Stomach (tissue), 9 donors: Measurements from ENCODE around the gene ARAP3. TPM values are rescaled to one million over a fixed set of nuclear protein-coding genes. Genes with fewer than 3 reads are reported as not detected.

Source experiments
- DNase-seq, 2 donors: peaks; one replicate each; pipeline versions ENCODE4 v3.0.0 to v3.0.0-alpha.2; 2013 to 2019
- H3K27ac ChIP-seq, 5 donors: fragments of 200-600 bp in 4 of 5; sonication (generic) in 4 of 5; one replicate each; pipeline ENCODE4 v1.5.1; 2013 to 2019; ENCODE audit warnings: mild to moderate bottlenecking in 1 of 5, moderate library complexity in 1 of 5
- H3K27me3 ChIP-seq, 3 donors: fragments of 200-600 bp; sonication (generic); one replicate each; pipeline ENCODE4 v1.5.1; 2017 to 2019; ENCODE audit warnings: mixed run types in 1 of 3
- H3K36me3 ChIP-seq, 4 donors: fragments of 200-600 bp; sonication (generic); 1 replicate in 3 of 4; 2 replicates in 1 of 4; pipeline ENCODE4 v1.5.1; 2016 to 2019
- H3K4me1 ChIP-seq, 4 donors: fragments of 200-600 bp; sonication (generic); one replicate each; pipeline ENCODE4 v1.5.1; 2016 to 2019
- H3K4me3 ChIP-seq, 4 donors: fragments of 200-600 bp; sonication (generic) in 3 of 4; one replicate each; pipeline ENCODE4 v1.5.1; 2016 to 2019; ENCODE audit warnings: mild to moderate bottlenecking in 1 of 4
- H3K9me3 ChIP-seq, 4 donors: fragments of 200-600 bp; sonication (generic); one replicate each; pipeline ENCODE4 v1.5.1; 2016 to 2019
- EP300 ChIP-seq: sonication (generic); formaldehyde crosslinking; IDR thresholded peaks from one replicate; pipeline ENCODE4 v1.6.1; 2017; ENCODE audit warnings: antibody characterized with exemption
- POLR2A ChIP-seq, 4 donors: fragments of 450-650 bp; IDR thresholded peaks; one replicate each; pipeline ENCODE4 v1.6.1; 2016; ENCODE audit warnings: antibody characterized with exemption in 4 of 4, control low read depth in 2 of 4, mild to moderate bottlenecking in 1 of 4, moderate library complexity in 1 of 4
- POLR2AphosphoS5 ChIP-seq, 3 donors: sonication (generic); formaldehyde crosslinking; IDR thresholded peaks; one replicate each; pipeline ENCODE4 v1.6.1; 2016; ENCODE audit warnings: antibody characterized with exemption in 3 of 3
- WGBS, 5 donors: extraction: QIAGEN DNeasy Blood & Tissue Kit in 3 of 5; methylation state at CpG; one replicate each; pipeline versions ENCODE4 v1.1.5 to v1.1.7; 2013 to 2018; 5-methylcytosine and 5-hydroxymethylcytosine counted together
- intact Hi-C: fragments of 100-400 bp; cut with DNase I; formaldehyde crosslinking; loops from one replicate; pipeline ENCODE4 v1.15.1; 2023; ENCODE audit warnings: low total_unique reads
- polyA plus RNA-seq, 3 donors: library from polyadenylated mRNA; stranded (reverse); fragments of 200-250 nt; gene quantifications; one replicate each; pipeline ENCODE4 v1.2.3, GENCODE V29; 2013
- total RNA-seq, 5 donors: library from RNA; depleted of rRNA; stranded (reverse); fragments of >200 nt; gene quantifications; one replicate each; pipeline versions ENCODE4 v1.1.0 to v1.2.3, GENCODE V29; 2014 to 2016
- TF ChIP-seq, protein P1 (sequence below), 7 experiments: fragments of 450-650 bp in 4 of 7; fragments of 200-600 bp in 3 of 7; sonication (generic) in 3 of 7; IDR thresholded peaks; one replicate each; pipeline ENCODE4 v1.5.1; 2016 to 2019; ENCODE audit warnings: antibody characterized with exemption in 7 of 7, control low read depth in 2 of 7, mild to moderate bottlenecking in 1 of 7
- donor health status: healthy with polysubstance abuse.
- donor health status: Bipolar disorder and iron deficiency.
- donor health status: healthy.

ARAP3 gene
- total and polyA plus RNA-seq, 8 donors: 2.3 to 11.9 (median 5.6) TPM

DNA sequence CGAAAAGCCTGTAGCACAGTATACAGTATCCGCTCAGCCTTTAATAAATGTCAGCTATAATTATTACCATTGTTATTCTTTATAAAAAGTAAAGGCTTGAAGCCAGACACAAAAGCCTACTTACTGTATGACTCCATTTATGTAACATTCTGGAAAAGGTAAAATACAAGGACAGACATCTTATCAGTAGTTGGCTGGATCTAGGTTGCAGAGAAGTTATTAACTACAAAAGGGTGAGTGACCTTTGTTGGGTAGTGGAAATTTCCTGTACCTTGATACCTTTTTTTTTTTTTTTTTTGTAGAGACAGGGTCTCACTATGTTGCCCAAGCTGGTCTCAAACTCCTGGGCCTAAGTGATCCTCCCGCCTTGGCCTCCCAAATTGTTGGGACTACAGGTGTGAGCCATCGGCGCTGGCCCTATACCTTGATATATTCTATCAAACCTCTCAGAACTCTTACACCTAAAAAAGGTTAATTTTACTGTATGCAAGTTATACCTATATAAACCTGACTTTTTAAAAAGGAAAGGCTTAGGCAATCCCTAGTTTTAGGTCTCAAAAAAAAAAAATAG is 51.4 kb downstream of the ARAP3 start:
- no peak for DNase-seq
- no peaks in the 10 kb centered on the region for H3K27me3 ChIP-seq
- intact Hi-C loops: no loop called here
- H3K27ac ChIP-seq: no peak overlapping the region
- no peak overlapping the region for H3K4me3 ChIP-seq
- TF ChIP-seq, protein P1, sequence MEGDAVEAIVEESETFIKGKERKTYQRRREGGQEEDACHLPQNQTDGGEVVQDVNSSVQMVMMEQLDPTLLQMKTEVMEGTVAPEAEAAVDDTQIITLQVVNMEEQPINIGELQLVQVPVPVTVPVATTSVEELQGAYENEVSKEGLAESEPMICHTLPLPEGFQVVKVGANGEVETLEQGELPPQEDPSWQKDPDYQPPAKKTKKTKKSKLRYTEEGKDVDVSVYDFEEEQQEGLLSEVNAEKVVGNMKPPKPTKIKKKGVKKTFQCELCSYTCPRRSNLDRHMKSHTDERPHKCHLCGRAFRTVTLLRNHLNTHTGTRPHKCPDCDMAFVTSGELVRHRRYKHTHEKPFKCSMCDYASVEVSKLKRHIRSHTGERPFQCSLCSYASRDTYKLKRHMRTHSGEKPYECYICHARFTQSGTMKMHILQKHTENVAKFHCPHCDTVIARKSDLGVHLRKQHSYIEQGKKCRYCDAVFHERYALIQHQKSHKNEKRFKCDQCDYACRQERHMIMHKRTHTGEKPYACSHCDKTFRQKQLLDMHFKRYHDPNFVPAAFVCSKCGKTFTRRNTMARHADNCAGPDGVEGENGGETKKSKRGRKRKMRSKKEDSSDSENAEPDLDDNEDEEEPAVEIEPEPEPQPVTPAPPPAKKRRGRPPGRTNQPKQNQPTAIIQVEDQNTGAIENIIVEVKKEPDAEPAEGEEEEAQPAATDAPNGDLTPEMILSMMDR (IDR thresholded peaks at IDR 0.05): no peak
- TF ChIP-seq EP300 (no peak), POLR2A (IDR thresholded peaks at IDR 0.05) (no peak), POLR2AphosphoS5 (IDR thresholded peaks at IDR 0.05) (no peak)
- H3K4me1 ChIP-seq: peaks cover 12 to 36% (median 23%) of the 10 kb centered on the region in 4 donors
- WGBS, 5 donors: 96 to 97% (median 96%) methylated on average over 5 of the region's 5 CpGs
- H3K36me3 ChIP-seq: peaks cover 34 to 63% (median 56%) of the 10 kb centered on the region in 4 donors
- no peaks in the 10 kb centered on the region for H3K9me3 ChIP-seq

DNA sequence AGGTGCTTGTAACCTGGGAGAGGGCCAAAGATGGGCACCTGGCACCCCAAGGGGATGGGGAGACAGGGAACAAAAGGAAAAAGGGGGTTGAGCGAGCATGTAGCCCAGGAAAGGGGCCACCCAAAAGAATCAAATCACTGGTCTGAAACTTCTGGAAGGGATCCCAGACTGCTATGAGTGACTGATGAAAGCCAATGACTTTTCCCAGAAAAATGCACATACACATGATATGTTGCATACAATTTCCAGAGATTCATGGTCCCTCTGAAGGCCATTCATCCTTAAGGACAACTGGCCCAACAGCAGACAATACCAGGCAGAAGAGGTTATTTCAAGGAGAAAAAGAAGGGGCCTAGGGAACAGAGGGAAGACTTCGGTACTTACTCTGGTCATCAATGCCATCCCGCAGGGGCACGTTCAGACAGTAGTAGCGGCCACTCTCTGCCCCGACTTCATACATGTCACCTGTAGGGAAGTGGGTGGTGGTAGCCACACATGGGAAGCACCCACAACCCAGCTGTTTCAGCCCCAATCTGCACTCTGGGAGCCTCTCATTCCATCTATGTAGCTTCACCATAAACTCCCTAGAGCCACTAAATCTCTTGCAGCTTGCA is 53.7 kb downstream of the ARAP3 start:
- Histone ChIP-seq H3K27ac (no peak overlapping the region), H3K4me3 (no peak overlapping the region), H3K36me3 (peaks cover 56 to 86% (median 80%) of the 10 kb centered on the region in 4 donors), H3K27me3 (no peaks in the 10 kb centered on the region), H3K9me3 (no peaks in the 10 kb centered on the region), H3K4me1 (peaks cover 0 to 17% (median 6%) of the 10 kb centered on the region in 4 donors)
- DNase-seq: no peak
- TF ChIP-seq, protein P1 (IDR thresholded peaks at IDR 0.05): no peak
- no peak for TF ChIP-seq EP300
- no peak for TF ChIP-seq POLR2A (IDR thresholded peaks at IDR 0.05)
- TF ChIP-seq POLR2AphosphoS5 (IDR thresholded peaks at IDR 0.05): no peak
- 97 to 99% (median 97%) methylated on average over 4 to 6 of the region's 6 CpGs for WGBS, 5 donors
- intact Hi-C loops: no loop called here

- Histone ChIP-seq H3K36me3 (peaks cover 66 to 88% (median 87%) of the 10 kb centered on the region in 4 donors), H3K4me1 (peaks cover 3 to 7% (median 7%) of the 10 kb centered on the region in 4 donors), H3K27me3 (no peaks in the 10 kb centered on the region), H3K4me3 (no peak overlapping the region), H3K27ac (peak overlapping the region in 1 of 5 donors; percentile 1), H3K9me3 (no peaks in the 10 kb centered on the region)
- no peak for DNase-seq
- no peak for TF ChIP-seq EP300
- no peak for TF ChIP-seq POLR2A (IDR thresholded peaks at IDR 0.05)
- TF ChIP-seq POLR2AphosphoS5 (IDR thresholded peaks at IDR 0.05): no peak
- TF ChIP-seq, protein P1 (IDR thresholded peaks at IDR 0.05): no peak
- intact Hi-C loops: loop anchor here (5.0 kb wide), 1 partner anchor 36 kb away; no protein-coding TSS in a partner anchor
- WGBS, 5 donors: 78 to 95% (median 91%) methylated on average over 5 of the region's 5 CpGs
Observed at GRCh38 chr5:141623611-141624010, 58.4 kb downstream of the ARAP3 start.

DNA sequence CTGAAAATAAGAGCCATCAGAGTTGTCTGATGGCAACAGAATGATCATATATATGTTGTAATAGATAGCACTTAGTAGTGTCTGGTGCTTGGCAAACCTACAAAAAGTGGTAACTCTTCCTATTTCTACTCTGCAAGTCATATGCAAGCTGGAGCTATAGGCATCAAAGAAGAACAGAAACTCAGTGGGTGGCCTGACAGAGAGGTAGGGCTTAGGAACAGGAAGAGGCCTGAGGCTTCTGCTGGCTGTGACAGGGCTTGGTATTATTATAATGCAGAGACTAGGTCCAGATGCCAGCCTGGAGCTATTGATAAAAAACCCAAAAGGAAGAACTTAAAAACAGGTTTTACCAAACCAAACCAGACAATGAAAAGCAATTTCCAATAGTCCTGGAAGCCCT is 58.8 kb downstream of the ARAP3 start:
- H3K9me3 ChIP-seq: no peaks in the 10 kb centered on the region
- H3K4me1 ChIP-seq: peaks cover 3 to 8% (median 7%) of the 10 kb centered on the region in 4 donors
- H3K27ac ChIP-seq: peak overlapping the region in 1 of 5 donors; percentile 16
- no peak for TF ChIP-seq POLR2A (IDR thresholded peaks at IDR 0.05)
- TF ChIP-seq EP300: no peak
- TF ChIP-seq POLR2AphosphoS5 (IDR thresholded peaks at IDR 0.05): no peak
- TF ChIP-seq, protein P1 (IDR thresholded peaks at IDR 0.05): no peak
- intact Hi-C loops: loop anchor here (5.0 kb wide), 1 partner anchor 36 kb away; no protein-coding TSS in a partner anchor
- no peak overlapping the region for H3K4me3 ChIP-seq
- no peaks in the 10 kb centered on the region for H3K27me3 ChIP-seq
- H3K36me3 ChIP-seq: peaks cover 62 to 84% (median 83%) of the 10 kb centered on the region in 4 donors
- DNase-seq: no peak
